Endothelial cell of umbilical vein (primary cell): ENCODE data around the gene AMTN. TPM values are rescaled to one million over a fixed set of nuclear protein-coding genes. Genes with fewer than 3 reads are reported as not detected.

Experiments used
- BruUV-seq: library from RNA; stranded (reverse); fragments of 400-500 nt; replicated peaks from 2 replicates; lab custom pipeline; 2021; lab: Mats Ljungman, UMichigan
- CTCF ChIA-PET: fragments of 300-600, 350-600 bp; sonication (Branson Sonifier 250); formaldehyde crosslinking; loops from one replicate; lab custom pipeline; 2021; ENCODE audit warnings: antibody characterized with exemption, inconsistent platforms; lab: Charles Lee
- POLR2A ChIA-PET: fragments of 300-600, 350-600 bp; sonication (Branson Sonifier 250); formaldehyde crosslinking; loops from one replicate; lab custom pipeline; 2021; ENCODE audit warnings: antibody characterized with exemption, inconsistent platforms; lab: Charles Lee
- DNase-seq: peaks from one replicate; pipeline ENCODE4 v3.0.0-alpha.2; 2011; ENCODE audit warnings: low read depth, low spot score
- FAIRE-seq: peaks from 2 replicates; lab custom pipeline; 2011; peaks lifted over from hg19 to GRCh38; lab: Jason Lieb, UNC
- H2AFZ ChIP-seq: 2 replicates; pipeline ENCODE4 v1.6.0; 2012; ENCODE audit warnings: low read depth, low read length, control low read depth, inconsistent platforms
- H3K27ac ChIP-seq: 2 replicates; pipeline ENCODE4 v1.5.1; 2011; ENCODE audit warnings: low read depth, mild to moderate bottlenecking, control low read depth, low read length, moderate library complexity; ENCODE audit not compliant: insufficient read depth
- H3K27me3 ChIP-seq, 2 experiments: 2 replicates each; pipeline versions ENCODE4 v1.6.0 to v1.6.1; 2011; ENCODE audit warnings: low read length in 2 of 2, mixed read lengths in 1 of 2; ENCODE audit not compliant: control insufficient read depth in 2 of 2, insufficient read depth in 2 of 2
- H3K36me3 ChIP-seq, 2 experiments: 2 replicates in 1 of 2; 3 replicates in 1 of 2; pipeline ENCODE4 v1.5.1; 2011; ENCODE audit warnings: low read length in 2 of 2, mild to moderate bottlenecking in 1 of 2, moderate library complexity in 1 of 2; ENCODE audit not compliant: control insufficient read depth in 2 of 2, insufficient read depth in 2 of 2; ENCODE audit errors: extremely low read depth in 1 of 2
- H3K4me1 ChIP-seq: 3 replicates; pipeline ENCODE4 v1.5.1; 2011; ENCODE audit warnings: mild to moderate bottlenecking, low read length; ENCODE audit not compliant: control insufficient read depth, insufficient read depth; ENCODE audit errors: extremely low read depth
- H3K4me2 ChIP-seq: 2 replicates; pipeline ENCODE4 v1.6.1; 2011; ENCODE audit warnings: low read length, control low read depth, mixed read lengths; ENCODE audit not compliant: insufficient read depth
- H3K4me3 ChIP-seq, 3 experiments: fragments of 200-600 bp in 1 of 3; sonication (generic), shearing (Covaris generic) in 1 of 3; replicated peaks in 1 of 3; 2 replicates each; pipeline ENCODE4 v1.5.1; 2011 to 2016; ENCODE audit warnings: control low read depth in 3 of 3, low read length in 3 of 3, mild to moderate bottlenecking in 2 of 3, inconsistent platforms in 1 of 3, low read depth in 1 of 3, moderate library complexity in 1 of 3; ENCODE audit not compliant: insufficient read depth in 1 of 3
- H3K79me2 ChIP-seq: 2 replicates; pipeline ENCODE4 v1.6.0; 2012; ENCODE audit warnings: low read length, inconsistent platforms; ENCODE audit not compliant: control insufficient read depth, insufficient read depth
- H3K9ac ChIP-seq: replicated peaks from 2 replicates; pipeline ENCODE3; 2011; ENCODE audit warnings: low read length, control low read depth; ENCODE audit not compliant: insufficient read depth; ENCODE audit errors: extremely low read depth
- H3K9me1 ChIP-seq: replicated peaks from 3 replicates; pipeline ENCODE4 v1.6.0; 2011; ENCODE audit warnings: mild to moderate bottlenecking, low read length; ENCODE audit not compliant: control insufficient read depth, insufficient read depth; ENCODE audit errors: extremely low read depth
- H3K9me3 ChIP-seq: replicated peaks from 2 replicates; pipeline ENCODE4 v1.5.1; 2012; ENCODE audit warnings: low read length, inconsistent platforms; ENCODE audit not compliant: control insufficient read depth, insufficient read depth
- H4K20me1 ChIP-seq: replicated peaks from 2 replicates; pipeline ENCODE3; 2011; ENCODE audit warnings: mild to moderate bottlenecking, low read length; ENCODE audit not compliant: control insufficient read depth, insufficient read depth; ENCODE audit errors: extremely low read depth
- EZH2 ChIP-seq: IDR thresholded peaks from 2 replicates; pipeline ENCODE4 v1.6.1; 2012; ENCODE audit warnings: borderline replicate concordance, low read depth, mild to moderate bottlenecking, moderate library complexity, low read length, inconsistent platforms; ENCODE audit not compliant: severe bottlenecking
- FOS ChIP-seq: IDR thresholded peaks from 2 replicates; pipeline ENCODE4 v1.6.1; 2011; ENCODE audit warnings: mild to moderate bottlenecking, low read length, moderate library complexity, borderline replicate concordance; ENCODE audit not compliant: insufficient read depth
- GATA2 ChIP-seq: IDR thresholded peaks from 2 replicates; pipeline ENCODE4 v1.7.0; 2011; ENCODE audit warnings: low read depth, mild to moderate bottlenecking, moderate library complexity, mixed read lengths, low read length; ENCODE audit not compliant: insufficient read length, insufficient read depth
- JUN ChIP-seq: IDR thresholded peaks from 2 replicates; pipeline ENCODE4 v1.6.1; 2011; ENCODE audit warnings: borderline replicate concordance, low read depth; ENCODE audit not compliant: insufficient read length, insufficient read depth
- MYC ChIP-seq: IDR thresholded peaks from one replicate; pipeline ENCODE4 v1.6.1; 2011; ENCODE audit warnings: mild to moderate bottlenecking, low read depth, low read length
- POLR2A ChIP-seq: IDR thresholded peaks from 2 replicates; pipeline ENCODE4 v1.6.1; 2012; ENCODE audit warnings: low read depth, mild to moderate bottlenecking, control low read depth, low read length
- POLR2AphosphoS5 ChIP-seq: IDR thresholded peaks from 2 replicates; pipeline ENCODE4 v1.6.1; 2012; ENCODE audit warnings: low read depth, mild to moderate bottlenecking, control low read depth, low read length, moderate library complexity; ENCODE audit not compliant: insufficient read depth
- dilution Hi-C: fragments of 300-500 bp; cut with MboI; formaldehyde crosslinking; loops from one replicate; pipeline ENCODE4 v1.15.0; 2019; ENCODE audit warnings: low sequenced_read_pairs; ENCODE audit not compliant: extremely low pct_ligation_motif_present
- intact Hi-C: fragments of 100-400 bp; cut with micrococcal nuclease; formaldehyde crosslinking; loops from one replicate; pipeline ENCODE4 v1.10.0; 2022
- polyA plus RNA-seq, 4 experiments: library from polyadenylated mRNA; depleted of rRNA in 3 of 4; stranded (reverse) in 3 of 4; unstranded in 1 of 4; fragments of >200 nt; gene quantifications; 2 replicates each; pipeline versions ENCODE4 v1.2.1 to v1.2.3, GENCODE V29; 2011 to 2012; ENCODE audit warnings: missing spikeins in 1 of 4
- total RNA-seq: library from RNA; stranded (reverse); gene quantifications from 2 replicates; pipeline ENCODE4 v1.2.3, GENCODE V29; 2021
- TF ChIP-seq, protein P1 (sequence below), 2 donors: IDR thresholded peaks; 1 replicate in 1 of 2; 2 replicates in 1 of 2; pipeline ENCODE4 v1.5.1; 2011; ENCODE audit warnings: low read length in 2 of 2, mild to moderate bottlenecking in 2 of 2, moderate library complexity in 2 of 2, control low read depth in 1 of 2, inconsistent platforms in 1 of 2, low read depth in 1 of 2; ENCODE audit not compliant: insufficient read depth in 1 of 2; ENCODE audit errors: extremely low read depth in 1 of 2
- TF ChIP-seq, protein P2 (sequence below): IDR thresholded peaks from 2 replicates; pipeline ENCODE4 v1.6.1; 2011; ENCODE audit not compliant: insufficient read depth, insufficient read length

AMTN gene
- total and polyA plus RNA-seq, 2 donors (not counting 3 experiments of a cell fraction or from before 2014, with no cell fraction given), result 0.95 TPM; not detected in 1

DNA sequence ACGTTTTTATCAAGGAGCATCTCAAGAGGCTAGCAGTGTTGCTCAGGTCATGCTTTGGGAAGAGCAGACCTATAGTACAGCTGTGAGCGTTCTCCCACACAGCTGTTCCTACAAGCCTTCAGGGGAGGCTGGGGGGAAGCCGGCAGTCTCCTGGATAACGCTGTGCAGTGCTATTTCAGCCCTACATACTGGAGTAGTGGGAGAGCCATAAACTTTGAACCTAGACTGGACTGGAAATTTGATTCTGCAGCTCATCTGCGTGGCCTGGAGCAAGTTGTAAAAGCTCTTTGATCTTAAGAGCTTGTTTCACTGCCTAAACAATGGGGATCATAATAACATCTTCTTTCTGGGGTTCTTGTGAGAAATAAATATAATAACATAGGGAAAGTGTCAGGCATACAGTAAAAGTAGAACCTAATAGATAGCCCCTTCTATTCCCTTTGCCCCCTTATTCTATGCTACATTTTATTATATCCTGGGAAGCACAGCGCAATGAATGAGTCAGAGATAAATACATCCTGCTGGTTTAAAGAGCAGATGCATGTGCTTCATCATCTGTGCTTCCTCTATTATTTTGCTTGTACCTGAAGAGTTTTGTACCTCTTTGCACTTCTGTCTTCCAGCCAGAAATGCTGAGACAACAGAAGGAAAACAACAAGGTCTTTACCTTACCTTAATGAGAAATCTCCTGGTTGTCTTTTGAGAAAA, 59.0 kb downstream of the AMTN start:
- FAIRE-seq, result no peak
- BruUV-seq, result no TSS peak
- intact Hi-C loops, result no loop called here

DNA sequence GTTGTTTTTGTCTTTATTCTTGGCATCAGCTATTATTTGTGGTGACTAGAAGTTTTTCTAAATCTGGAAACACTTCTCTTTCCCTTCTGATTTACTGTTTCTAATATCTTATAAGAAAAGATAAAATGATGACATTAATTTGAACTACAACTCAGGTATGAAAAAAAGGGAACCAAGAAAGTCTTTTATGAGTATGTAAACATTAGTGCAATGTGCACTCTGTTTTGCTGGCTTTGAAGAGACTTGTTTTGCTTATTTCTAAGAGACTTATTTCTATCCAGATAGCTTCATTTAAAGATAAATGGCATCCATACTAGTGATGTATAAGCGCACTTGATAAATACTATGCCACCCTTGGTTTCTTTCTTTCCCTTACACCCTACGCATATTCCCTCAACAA, 63.6 kb downstream of the AMTN start:
- no peaks in the 10 kb centered on the region for H3K9me3 ChIP-seq
- POLR2A ChIA-PET, result no interaction called here
- no peak overlapping the region for H3K4me3 ChIP-seq
- H4K20me1 ChIP-seq, result no peaks in the 10 kb centered on the region
- no peaks in the 10 kb centered on the region for H3K4me1 ChIP-seq
- H3K9ac ChIP-seq, result no peak overlapping the region
- H3K27ac ChIP-seq, result no peak overlapping the region
- no TSS peak for BruUV-seq
- TF ChIP-seq POLR2A, result no peak
- TF ChIP-seq JUN, result no peak
- no peak for TF ChIP-seq FOS
- no peak for TF ChIP-seq POLR2AphosphoS5
- TF ChIP-seq, protein P1, sequence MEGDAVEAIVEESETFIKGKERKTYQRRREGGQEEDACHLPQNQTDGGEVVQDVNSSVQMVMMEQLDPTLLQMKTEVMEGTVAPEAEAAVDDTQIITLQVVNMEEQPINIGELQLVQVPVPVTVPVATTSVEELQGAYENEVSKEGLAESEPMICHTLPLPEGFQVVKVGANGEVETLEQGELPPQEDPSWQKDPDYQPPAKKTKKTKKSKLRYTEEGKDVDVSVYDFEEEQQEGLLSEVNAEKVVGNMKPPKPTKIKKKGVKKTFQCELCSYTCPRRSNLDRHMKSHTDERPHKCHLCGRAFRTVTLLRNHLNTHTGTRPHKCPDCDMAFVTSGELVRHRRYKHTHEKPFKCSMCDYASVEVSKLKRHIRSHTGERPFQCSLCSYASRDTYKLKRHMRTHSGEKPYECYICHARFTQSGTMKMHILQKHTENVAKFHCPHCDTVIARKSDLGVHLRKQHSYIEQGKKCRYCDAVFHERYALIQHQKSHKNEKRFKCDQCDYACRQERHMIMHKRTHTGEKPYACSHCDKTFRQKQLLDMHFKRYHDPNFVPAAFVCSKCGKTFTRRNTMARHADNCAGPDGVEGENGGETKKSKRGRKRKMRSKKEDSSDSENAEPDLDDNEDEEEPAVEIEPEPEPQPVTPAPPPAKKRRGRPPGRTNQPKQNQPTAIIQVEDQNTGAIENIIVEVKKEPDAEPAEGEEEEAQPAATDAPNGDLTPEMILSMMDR (IDR thresholded peaks at IDR 0.05; ENCODE audit: extremely low read depth in 1 of 2, insufficient read depth in 1 of 2, low read depth in 1 of 2, low read length in 2 of 2), result no peak
- TF ChIP-seq, protein P2, sequence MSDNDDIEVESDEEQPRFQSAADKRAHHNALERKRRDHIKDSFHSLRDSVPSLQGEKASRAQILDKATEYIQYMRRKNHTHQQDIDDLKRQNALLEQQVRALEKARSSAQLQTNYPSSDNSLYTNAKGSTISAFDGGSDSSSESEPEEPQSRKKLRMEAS, result no peak
- TF ChIP-seq MYC, result no peak
- no peak for TF ChIP-seq GATA2
- no peak for TF ChIP-seq EZH2
- DNase-seq (no peak), FAIRE-seq (no peak)
- CTCF ChIA-PET, result interaction anchor here (1.0 kb wide), 1 partner anchor 23 kb away, joined by 3 read pairs; no protein-coding TSS in a partner anchor
- dilution Hi-C loops, result no loop called here
- peaks cover 0 to 6% of the 10 kb centered on the region in 2 experiments for H3K27me3 ChIP-seq
- H3K36me3 ChIP-seq, result no peaks in the 10 kb centered on the region
- H3K79me2 ChIP-seq, result no peaks in the 10 kb centered on the region
- intact Hi-C loops, result no loop called here
- no peak overlapping the region for H2AFZ ChIP-seq
- no peaks in the 10 kb centered on the region for H3K9me1 ChIP-seq
- H3K4me2 ChIP-seq, result no peak overlapping the region

More for the DNA sequence above, 59.0 kb downstream of the AMTN start:
- Histone ChIP-seq H4K20me1 (no peaks in the 10 kb centered on the region), H3K4me3 (no peak overlapping the region), H2AFZ (no peak overlapping the region), H3K79me2 (no peaks in the 10 kb centered on the region), H3K27ac (no peak overlapping the region), H3K9me3 (no peaks in the 10 kb centered on the region), H3K4me2 (no peak overlapping the region), H3K9ac (no peak overlapping the region), H3K27me3 (peaks cover 0 to 6% of the 10 kb centered on the region in 2 experiments), H3K36me3 (no peaks in the 10 kb centered on the region), H3K9me1 (no peaks in the 10 kb centered on the region), H3K4me1 (no peaks in the 10 kb centered on the region)
- DNase-seq, result no peak
- no peak for TF ChIP-seq EZH2
- no peak for TF ChIP-seq MYC
- no peak for TF ChIP-seq GATA2
- no peak for TF ChIP-seq POLR2A
- CTCF ChIA-PET, result no interaction called here
- POLR2A ChIA-PET, result no interaction called here
- dilution Hi-C loops, result no loop called here
